CD4-positive, alpha-beta T cell treated with Interleukin-17A for 4 hours (primary cell): ENCODE data around the gene PRKCE.

ENCODE experiments used
- DNase-seq: peaks from one replicate; pipeline ENCODE4 v3.0.0-alpha.2; 2020; ENCODE audit warnings: mixed read lengths

Gene PRKCE

DNA sequence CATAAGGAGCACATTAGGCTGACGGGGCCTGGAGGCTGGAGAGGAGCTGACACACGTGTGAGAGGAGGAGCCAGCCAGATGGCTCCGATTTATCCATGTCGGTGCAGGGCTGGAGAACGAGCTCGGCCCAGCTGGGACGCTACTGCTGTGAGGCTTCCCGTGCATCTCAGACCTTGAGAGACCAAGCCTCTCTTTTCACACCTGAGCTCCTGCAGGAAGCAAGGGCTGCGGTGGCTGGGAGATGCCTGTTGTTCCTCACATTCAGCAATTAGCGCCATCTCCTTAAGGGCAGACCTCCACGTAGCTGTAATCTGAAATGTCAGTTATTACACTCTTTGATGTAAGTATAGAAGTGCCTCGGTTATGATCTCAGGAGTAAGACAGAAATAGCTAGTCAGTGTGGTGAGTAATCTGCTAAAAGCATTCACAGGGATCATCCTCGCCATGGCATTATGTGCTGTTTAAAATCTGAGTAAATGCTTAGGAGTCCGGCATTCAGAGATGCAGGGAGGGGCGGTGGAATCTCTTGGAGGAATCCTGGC is 107.9 kb downstream of the PRKCE start:
- DNase-seq, result no peak

DNA sequence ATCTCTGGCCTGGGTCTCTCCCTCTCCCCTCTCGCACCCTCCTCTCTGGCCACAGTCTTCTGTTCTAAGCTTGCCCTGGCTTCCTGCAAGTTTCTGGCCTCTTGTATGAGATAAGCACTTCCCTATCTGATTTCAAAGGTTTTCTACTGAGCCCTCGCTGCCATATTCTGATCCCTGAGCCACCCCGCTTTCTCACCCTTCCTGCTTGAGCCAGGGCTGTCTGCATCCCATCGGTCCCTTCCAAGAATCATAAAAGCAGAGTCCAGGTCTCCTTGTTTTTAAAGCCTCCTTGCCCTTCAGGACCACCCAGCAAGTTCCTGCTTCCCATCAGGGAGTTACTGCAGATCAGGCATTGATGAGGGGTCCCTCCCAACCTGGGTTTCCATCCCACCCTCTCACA is 110.2 kb downstream of the PRKCE start:
- no peak for DNase-seq

DNA sequence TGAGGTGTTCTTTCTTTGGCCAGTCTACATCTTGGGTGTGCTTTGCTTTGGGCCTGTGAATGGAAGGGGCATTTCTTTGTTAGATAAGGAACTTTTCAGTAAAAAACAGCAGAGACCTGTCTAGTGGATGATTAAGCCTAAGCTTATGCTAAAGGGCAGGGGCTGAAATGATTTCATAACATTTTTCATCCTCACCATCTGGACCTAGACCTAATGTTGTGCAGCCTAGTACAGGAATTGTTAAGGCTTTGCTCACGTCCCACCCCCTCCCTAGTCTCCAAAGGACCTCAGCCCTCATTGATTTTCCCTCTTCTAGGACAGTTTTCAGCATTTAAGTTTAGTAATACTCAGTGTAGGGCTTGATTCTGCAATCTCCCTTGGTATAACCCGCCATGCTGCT is 111.8 kb downstream of the PRKCE start:
- no peak for DNase-seq

DNA sequence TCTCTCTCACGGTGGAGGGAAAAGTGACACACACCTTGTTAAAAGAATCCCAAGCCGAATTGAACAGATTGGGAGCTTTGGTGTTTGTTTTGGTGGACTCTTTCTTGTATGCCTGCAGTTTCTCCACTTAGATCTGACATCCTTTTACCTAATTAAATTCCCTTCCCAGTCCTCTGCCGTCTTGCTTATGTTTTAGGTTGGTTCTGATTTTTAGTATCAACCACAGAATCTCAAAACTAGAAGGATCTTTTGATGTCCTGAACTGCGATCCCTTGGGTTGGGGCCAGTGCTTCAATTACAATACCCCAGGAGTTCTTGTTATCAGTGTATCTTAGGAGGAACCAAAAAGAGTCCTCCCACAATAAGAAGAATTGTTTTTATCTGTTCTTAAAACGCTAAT is 112.3 kb downstream of the PRKCE start:
- no peak for DNase-seq

DNA sequence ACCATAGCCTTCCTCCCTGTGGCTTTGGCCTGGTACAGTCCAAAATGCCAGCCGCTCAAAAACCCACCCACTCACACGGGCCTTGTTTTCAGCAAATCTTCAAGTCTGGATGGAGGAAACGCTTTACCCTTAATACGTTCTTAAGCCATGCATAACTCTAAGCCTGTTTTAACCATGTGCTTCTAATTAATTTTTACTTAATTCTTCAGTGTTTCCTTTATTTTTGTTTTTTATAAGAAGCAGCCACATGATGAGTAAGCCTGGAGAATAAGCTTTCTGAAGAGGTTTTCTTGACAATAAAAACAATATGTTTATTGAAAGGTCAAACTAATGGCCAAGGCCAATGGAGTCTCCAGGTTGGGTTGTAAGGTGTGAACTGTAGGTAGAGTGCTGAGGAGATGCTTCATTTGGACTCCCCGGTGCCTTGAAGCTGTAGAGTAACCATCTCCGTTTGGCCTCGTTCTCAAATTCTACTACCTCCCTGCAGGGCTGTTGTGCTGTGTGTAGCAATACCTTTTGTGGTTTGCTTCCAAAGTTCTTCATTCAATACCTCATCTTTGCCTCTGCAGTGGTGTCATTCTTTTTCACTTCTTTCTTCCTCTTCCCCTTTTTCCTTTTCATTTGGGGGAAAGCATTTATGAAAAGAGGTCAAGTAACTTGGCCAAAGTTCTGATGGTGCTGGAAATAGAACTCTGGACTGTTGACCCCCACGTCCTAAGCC is 113.7 kb downstream of the PRKCE start:
- DNase-seq, result no peak

DNA sequence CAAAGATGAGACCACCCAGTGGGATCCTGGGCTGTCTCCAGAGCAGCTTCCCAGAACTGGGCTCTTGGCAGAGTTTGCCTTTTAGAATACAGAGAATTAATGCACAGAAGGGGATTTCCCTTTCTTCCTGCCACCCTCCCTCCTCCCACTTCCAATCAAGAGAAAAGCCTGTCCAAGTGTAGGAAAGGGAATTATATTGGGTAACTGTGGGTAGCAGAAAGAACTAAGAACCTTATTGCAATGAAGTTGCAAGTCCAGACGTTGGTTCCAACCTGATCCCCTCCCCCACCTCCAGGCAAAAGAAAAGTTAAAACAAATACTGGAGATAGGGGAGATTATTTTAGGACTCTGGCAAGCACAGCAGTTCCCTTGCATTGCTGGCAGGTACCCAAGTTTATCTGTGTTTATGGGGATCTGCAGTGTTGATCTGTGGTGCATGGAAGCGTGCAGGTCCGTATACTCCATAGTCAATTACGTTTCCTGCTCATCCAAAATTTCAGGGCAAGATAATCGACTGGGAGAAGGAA is 114.3 kb downstream of the PRKCE start:
- no peak for DNase-seq

DNA sequence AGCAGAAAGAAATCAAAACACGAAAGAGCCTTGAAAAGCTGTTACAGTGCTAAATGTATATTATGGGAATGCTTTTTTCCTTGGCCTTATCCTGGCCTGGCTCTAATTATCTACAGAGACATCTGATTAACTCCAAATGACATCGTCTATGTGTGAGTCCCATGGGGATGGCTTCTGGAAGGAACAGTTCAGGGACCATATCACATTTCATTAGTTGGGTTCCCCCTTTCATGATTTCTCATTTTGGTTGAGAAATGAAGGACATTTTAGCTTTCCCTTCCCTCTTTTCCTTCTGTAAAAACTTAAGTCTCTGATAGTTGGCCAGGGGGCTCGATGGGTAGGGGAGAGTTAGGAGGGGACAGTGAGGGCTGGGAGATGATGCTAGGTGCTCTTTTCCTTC is 116.7 kb downstream of the PRKCE start:
- DNase-seq, result no peak

DNA sequence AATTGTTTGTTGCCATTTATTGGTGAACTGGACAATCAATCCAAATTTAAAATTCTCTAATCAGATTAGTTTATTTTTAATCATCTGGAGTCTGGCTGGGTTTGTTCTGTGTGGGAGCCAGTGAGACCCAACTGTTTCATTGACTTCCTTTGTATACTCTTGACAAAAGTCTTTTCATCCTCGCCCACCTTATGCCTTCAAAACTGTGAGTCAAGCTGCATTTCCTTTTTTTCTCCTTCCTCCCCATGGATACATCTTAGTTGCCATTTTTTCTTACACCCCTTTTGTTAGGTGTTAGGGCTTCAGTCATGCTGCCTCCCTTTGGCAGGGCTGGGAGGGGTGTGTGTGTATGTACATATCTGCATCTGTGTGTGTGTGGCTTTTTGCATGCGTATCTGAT is 117.6 kb downstream of the PRKCE start:
- no peak for DNase-seq

DNA sequence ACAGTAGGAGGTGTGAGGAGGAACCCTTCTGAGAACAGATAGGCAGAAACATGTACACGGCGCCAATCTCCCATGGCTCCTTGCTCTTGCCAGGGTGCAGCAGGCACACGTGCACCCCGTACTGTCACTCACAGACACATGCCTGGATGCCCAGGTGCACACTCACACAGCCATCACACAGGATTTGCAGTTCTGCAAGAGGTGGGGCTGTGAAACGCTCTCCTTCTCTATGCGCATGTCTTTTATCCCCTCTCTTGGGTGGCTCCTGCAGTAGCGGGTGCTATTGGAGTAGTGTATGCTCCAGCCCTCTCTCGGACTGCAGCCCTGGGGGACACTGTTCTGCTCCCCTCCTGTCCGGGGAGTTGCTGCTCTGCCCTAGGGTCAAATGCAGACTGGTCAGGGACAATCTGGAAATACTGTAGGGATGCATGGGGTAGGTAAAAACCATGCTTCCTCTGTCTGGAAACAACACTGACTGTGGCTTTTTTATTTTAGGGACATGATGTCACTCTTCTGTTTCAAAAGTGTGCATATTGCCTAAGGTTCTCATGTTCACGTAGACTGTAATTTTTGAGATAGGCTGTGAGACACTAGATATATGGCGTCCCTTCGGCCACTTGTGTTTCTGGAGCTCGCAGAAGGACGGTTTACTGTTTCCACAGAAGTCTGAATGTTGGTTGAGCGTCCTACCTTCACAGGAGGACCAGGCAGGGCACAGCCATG is 118.5 kb downstream of the PRKCE start:
- DNase-seq, result no peak

DNA sequence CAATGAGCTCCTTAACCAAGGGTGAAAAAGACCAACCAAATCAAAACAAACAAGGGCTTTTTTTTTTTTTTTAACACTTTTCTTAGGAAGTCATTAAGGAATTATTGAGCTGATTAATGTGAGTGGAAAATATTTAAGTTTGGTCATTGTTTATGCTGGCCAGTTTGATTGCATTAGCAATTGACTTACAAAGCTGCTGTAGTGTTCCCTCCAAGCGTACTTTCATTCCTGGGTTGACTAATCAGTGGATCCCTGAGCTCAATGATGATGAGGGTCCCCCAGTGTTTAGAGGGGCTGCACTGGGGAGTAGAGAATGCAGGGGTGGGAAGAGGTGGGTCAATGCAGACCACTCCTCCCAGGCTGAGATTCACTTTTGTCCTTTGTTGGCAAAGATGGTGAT is 119.3 kb downstream of the PRKCE start:
- DNase-seq, result no peak

DNA sequence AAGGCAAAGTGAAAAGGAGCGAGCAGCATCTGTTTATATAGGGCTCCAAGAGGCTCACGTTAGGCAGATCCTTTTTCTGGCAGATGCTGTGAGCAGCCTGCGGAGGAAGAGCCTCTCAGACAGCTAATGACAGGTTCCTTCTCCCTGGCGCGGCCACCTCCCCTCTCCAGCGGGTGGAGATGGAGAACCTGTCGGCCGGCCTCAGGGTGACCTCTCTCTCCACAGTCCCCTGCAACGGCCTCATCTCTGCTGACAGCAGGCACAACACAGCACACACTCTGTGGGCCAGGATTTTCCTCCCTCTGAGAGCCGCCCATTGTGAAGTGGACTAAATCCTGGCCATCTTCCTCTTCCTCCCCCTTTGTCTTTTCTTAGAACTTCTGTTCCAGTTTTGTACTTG is 119.8 kb downstream of the PRKCE start:
- no peak for DNase-seq

DNA sequence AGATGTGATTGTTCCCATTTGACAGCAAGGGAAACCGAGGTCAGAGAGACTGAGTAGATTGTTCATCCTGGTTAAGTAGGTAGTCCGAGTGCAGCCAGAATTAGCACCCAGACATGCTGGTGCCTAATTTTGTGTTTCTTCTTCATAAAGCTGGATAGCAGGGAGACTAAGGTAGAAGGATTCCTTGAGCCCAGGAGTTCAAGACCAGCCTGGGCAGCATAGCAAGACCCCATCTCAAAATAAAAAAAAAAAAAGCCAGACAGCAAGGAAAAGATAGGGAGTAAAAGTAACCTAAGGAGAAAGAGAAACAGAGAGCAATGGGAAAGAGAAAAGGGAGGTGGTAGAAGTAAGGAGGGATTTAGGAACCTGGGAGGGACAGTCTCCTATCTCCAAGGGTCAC is 120.6 kb downstream of the PRKCE start:
- no peak for DNase-seq

DNA sequence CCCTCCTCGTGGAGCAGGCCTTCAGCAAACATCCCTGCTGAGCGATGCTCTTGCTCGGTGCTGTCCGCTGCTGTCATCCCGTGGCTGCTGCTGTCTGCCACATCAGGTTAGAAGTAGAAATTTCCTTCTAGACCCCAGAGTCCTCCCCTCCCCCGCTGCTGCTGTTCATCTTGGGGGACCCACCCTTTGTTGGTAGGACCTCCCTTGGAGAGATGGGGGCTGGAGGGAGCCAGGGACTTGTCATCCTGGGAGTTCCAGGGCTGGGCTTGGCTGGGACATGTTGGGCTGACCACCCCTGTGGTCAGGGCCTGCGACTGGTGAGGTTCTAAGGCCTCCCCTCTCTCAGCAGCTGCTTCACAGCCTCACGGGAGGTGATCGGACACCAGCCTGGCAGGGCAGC is 122.4 kb downstream of the PRKCE start:
- DNase-seq, result no peak

DNA sequence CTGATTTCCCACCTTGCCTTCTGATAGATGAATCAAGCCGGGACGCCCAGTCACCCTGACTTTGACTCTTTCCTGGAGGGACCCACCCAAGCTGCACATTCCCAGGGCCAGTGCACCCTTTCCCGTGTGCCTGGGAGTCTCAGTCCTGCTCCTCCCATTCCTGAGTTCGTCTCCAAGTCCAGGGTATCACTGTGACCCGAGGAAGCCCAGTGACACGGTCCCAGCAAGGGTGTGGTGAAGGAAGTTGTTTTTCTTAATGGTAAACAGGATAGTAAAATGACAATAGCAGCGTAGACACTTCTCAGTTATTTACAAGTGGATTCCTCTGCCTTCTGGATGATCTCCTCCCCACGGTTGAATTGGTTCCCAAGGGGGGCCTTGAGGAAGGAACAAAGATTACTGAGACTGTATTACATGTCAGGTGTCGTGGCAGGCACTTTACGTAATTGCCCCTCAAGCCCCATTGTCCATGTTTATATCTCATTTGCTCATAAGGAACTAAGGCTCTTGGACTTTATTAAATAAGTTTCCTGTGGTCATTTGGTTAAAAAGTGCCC is 123.3 kb downstream of the PRKCE start:
- no peak for DNase-seq

DNA sequence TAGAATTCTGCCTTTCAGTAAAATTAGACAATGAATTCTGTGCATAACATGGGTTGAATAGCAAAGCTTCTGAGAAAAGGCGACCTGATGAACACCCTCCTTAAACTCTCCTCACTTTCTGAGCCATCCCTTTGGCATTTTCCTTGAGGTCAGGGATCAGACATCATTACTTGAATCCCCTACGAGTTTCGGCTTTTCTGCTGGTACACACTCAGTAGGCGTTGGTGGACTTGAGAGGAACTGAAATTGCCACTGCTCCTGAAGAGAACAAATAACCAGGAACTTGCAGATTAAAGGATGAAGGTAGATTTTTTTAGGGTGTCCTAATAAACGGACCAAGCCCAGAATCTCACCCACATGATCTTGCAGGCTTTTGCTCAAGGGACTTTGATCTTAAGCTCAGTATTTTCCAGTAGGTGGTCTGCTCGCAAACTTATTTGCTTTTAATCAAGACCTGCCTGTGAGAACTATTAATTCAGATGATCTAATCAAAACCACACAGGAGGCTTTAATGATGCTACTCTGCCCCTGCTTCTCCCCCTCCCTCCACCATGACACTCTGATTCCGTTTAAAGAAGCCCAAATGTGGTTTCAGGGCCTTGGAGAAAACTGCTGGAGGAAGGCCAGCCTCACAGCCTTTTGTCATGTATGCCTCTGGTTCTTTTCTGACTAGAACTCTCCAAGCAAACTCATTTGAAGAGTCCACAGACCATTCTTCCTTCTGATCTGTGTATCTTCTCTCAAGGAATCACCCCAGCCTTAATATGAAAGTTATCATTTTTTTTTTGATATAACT is 124.9 kb downstream of the PRKCE start:
- no peak for DNase-seq

DNA sequence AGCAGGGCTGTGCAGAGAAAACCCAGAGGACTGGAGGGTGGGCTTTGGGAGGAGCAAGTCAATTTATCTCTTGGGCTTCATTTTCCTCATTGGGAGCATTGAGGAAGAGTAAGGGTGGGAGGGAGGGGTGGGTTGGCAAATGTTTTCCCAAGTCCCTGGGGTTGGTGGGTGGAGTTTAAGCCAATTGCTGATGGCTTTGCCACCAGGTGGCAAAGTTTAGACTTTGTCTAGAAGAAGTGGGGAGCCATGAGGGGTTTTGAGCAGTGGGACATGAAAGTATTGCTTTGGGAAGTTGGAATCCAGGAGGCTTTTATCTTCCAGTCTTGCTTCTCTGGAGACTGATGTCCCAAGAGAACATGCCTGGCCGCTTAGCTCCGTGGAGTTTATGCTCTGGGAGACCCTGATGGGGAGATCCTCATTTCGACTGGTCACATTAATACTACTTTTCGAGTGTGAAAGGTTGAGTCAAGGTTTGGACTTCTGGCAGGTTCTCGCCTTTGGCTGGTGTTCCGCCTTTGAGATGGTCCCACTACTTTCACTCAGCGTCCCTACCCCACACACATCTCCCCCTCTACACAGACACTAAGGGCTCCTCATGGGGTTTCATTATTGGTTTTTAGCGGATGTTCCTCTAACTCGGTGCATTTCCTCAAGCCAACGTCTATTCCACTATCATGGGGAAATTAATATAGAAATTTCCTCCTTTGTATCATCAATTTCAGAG is 126.7 kb downstream of the PRKCE start:
- DNase-seq, result no peak

DNA sequence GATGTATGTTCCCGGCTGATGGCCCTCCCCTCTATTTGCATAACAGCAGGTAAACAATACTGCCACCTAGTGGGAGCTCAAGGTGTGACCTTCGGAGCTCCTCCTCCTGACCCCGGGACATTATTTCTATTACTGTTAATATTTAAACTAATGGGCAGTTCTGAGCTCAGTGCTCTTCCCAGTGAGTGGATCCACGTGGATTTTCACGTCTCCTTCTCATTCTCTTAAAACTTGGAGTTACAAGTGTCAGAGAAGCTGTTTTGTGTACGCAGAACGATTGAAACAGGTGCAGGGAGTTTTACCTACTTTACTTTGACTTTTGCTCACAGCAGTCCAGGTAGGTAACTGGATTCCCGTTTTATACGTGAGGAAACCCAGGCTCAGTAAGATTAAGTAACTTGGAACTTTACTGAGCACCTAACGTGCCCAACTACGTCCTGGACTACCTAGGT is 127.3 kb downstream of the PRKCE start:
- DNase-seq, result peak; percentile 82

DNA sequence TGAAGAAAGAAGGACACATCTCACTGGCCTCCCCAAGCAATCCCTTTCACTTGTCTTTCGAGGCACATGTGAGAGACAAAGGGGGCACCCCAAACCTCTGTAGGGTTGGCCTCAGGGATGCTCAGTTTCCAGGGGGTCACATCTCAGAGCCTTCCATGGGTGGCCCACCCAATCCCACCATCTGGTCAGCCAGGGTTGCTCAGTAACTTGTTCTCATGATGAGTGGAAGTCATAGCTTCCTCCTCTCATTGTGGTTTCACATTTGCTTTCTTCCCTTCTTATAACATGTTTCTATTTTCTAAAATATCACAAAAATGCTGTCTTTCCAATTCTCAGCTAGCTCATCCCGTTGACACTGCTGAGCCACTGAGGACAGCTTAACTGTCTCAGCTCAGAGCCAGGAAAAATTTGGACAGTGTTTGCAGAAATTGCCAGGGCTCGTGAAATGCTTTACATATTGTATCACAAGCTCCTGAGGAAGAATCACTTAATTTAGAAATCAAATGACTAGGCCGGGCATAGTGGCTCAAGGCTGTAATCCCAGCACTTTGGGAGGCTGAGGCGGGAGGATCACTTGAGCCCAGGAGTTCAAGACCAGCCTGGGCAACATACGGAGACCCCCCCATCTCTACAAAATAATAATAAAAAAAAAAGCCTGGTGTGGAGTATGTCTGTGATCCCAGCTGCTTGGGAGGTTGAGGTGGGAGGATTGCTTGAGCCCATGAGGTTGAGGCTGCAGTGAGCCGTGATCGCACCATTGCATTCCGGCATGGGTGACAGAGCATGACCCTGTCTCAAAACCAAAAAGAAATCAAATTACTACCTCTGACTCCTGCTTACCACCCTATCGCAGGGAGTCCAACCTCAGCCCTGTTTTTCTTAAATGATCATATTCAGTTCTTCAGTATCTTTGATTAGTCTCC is 129.3 kb downstream of the PRKCE start:
- DNase-seq, result no peak

DNA sequence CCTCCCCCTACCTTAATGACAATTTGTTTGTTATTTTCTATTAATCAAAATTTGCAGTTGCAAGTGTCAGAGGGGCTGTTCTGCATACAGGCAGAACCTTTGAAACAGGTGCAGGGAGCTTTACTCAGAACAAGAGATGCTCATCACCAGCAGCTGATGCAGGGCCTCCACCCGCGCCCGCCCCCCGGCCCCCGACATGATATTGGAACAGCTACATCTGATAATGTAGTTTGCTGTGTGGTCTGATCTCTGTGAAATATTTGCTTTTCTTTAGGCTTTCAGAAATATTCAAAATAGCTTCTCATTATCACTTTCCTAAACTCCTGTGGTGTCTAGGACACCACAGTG is 130.0 kb downstream of the PRKCE start:
- no peak for DNase-seq

DNA sequence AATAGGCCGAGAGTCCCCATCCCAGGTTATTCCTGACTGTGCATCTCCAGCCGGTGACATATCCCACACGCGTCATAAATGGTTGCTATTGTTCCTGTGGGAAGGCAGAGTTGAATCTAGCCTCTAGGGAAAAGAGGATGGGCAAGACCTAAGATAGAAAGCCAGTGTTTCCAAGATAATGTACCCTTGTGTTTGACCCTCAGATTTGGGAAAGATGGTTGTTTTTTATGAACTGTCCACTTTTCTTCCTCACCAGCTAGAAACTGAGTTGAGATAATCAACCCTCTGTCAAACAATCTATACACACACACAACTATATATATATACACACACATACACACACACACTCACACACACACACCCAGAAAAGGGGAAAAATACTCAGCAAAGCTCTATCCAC is 131.0 kb downstream of the PRKCE start:
- DNase-seq, result no peak

DNA sequence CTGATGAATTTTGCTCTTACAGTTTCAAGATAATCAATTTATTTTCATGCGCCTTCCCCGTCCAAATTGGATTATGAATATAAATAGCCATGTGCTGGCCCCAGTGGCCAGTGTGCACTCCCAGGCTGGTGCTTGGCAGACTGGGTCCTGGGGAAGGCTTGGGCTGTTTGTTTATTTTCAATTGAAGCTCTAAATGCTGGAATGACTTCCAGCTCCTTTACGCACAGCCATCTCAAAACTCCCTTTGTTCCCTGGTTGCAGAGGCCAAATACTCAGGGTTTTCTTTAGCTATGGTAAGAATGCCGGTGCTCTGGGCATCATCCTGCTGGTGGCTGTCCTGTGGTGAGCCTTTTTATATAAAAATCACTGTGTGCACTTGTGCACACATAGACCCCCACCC is 131.5 kb downstream of the PRKCE start:
- DNase-seq, result no peak
